ENCODE results near the gene GALNS.
A peak's percentile ranks its signal among the peaks of the same experiment; 100 is the strongest.
"Not testable (repeated sequence)": the region's sequence is repeated elsewhere in the genome, so short reads cannot be mapped to it uniquely, and the experiment has no call there.

The GALNS gene

DNA sequence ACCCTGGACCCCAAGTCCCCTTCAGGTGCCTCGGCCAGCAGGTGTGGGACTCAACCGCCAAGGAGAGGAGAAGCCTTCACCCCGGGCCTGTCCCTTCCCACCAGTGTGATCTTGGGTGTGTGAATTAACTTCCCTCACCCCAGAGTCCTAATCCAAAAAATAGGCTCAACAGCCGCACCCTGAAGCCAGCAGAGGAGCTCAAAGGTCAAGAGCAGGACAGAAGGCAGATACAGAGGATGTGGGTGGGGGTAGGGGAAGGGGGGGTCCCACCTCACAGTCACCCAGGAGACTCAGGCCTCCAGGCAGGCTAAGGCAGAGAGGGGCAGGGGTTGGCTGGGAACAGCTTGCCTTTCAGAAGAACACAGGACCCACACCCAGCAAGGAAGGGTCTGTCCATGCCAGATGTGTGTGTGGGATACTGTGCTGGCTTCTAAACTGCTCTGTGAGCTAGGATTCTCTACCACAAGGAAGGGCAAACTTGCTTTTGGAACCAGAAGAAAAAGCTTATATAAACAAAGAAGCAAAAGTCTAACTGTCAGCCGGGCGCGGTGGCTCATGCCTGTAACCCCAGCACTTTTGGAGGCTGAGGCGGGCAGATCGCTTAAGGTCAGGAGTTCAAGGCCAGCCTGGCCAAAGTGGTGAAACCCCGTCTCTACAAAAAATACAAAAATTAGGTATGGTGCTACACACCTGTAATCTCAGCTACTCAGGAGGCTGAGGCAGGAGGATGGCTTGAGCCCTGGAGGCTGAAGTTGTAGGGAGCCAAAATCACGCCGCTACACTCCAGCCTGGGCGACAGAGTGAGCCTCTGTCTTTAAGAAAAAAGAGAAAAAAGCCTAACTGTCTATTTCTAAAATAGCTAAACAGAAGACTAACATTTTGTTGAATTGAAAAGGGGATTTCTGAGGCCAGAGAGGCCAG, 76.3 kb downstream of the GALNS start:
- DNase-seq, result no peak

DNA sequence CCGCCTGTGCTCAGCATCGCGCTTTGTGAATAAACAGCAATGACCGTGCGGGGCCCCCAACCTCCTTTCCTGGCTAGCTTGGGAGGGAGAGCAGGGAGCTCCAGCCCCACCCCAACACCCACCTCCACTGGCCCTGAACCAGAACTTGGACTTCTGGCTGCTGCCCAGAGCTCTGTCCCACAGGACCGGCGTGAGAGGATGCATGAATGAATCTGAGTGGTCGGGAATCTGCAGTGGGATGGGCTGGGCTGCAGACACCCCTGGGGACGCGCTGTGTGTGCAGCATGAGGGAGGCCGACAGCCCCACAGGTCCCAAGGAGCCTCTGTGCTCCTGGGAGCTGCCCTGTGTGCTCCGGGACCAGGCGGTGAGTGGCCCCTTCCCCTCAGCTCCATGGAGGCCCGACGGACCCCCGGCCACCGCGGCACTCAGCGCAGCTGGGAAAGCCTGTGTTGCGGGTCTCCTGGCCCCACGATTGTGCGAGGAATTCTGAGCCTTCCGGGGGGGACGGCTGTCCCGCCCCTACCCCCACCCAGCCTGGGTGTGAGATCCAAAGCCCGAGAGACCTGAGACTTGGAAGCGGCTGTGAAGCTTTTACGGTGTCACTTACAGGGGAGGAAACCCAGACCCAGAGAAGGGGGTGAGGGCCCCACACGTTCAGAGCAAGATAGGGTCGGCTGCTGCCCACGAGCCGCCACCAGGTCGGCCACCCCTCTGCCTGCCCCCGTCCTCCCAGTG, 77.2 kb downstream of the GALNS start:
- no peak for DNase-seq

DNA sequence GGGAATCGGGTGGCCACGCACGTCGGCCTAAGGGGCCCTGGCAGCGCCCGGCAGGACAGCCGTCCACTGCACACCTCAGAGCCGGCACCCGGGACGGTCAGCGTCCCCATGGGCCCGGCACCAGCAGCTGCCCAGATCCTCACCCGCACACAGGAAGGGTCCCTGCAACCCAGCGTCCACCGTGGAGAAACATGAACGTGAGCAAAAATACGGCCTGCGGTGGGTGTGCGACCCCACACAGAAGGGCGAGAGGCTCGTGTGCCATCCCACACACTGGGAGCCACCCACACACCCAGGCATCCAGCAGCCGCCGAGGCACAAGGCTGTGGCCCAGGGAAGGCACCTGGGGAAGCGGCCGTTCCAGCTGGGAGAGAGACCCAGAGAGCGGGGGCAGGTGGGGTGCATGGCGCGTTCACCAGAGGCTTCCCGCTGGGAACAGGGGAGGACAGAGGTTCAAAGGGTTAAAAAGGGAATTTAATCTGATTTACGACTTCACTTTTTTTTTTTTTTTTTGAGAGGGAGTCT, 78.1 kb downstream of the GALNS start:
- DNase-seq, result no peak

DNA sequence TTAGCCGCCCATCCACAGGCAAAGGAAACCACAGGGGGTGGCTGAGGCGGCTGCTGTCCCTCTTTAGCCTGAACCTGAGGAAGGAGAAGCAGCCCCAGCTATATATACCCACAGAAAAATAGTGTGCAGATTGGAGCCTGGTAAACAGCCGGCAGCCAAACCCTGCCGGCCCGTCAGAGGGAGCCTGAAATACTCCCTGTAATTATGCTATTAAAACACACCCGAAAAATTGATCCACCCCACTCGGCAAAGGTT, 78.5 kb downstream of the GALNS start:
- DNase-seq, result no peak

DNA sequence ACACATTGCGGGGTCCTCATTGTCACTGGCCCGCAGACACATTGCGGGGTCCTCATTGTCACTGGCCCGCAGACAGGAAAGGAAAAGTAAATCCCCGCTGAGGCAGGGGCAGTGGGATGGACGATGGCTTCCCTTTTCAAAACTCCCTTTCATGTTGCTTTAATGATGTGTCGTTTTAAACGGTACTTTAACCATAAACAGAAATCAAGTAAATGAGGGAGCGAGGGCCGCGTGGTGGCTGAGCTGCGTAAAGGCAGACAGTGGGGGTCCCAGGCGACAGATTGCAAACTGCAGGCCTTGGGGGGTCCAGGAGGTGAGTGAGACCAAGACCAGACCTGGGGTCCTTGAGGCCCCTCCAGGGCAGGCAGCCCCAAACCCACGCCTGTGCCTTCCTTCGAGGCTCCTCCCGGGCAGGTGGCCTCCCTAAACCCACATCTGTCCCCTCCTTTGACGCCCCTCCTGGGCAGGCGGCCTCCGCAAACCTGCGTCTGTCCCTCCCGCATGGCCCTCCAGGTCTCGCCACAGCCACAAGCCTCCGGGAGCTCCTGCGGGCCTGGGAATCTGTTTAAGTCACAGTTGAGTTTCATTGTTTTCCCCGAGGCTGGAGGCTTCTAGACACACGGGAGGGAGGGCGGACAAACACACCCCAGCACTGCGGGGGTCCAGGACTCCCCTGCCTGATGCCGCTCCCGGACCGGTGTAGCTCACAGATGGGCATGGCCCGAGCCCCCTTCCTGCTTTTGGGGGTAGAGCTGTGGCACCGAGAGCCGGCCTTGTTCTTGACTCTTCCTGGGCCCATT, 79.1 kb downstream of the GALNS start:
- DNase-seq, result no peak

DNA sequence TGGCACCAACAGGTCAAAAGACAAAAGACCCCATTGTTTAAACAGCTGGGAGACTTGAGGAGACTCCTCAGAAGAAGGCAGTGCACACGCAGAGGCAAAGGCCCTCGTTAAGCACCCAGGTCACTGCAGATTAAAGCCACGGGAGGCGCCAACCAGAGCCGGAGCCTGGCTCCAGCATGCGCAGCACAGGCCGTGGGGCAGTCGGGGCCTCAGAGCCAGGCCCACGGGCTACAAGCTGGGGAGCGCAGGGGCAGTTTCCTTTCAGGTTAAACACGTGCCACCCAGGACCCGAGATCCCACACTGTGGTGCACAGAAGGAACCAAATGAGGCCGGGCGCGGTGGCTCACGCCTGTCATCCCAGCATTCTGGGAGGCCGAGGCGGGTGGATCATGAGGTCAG, 80.9 kb downstream of the GALNS start:
- DNase-seq, result no peak

DNA sequence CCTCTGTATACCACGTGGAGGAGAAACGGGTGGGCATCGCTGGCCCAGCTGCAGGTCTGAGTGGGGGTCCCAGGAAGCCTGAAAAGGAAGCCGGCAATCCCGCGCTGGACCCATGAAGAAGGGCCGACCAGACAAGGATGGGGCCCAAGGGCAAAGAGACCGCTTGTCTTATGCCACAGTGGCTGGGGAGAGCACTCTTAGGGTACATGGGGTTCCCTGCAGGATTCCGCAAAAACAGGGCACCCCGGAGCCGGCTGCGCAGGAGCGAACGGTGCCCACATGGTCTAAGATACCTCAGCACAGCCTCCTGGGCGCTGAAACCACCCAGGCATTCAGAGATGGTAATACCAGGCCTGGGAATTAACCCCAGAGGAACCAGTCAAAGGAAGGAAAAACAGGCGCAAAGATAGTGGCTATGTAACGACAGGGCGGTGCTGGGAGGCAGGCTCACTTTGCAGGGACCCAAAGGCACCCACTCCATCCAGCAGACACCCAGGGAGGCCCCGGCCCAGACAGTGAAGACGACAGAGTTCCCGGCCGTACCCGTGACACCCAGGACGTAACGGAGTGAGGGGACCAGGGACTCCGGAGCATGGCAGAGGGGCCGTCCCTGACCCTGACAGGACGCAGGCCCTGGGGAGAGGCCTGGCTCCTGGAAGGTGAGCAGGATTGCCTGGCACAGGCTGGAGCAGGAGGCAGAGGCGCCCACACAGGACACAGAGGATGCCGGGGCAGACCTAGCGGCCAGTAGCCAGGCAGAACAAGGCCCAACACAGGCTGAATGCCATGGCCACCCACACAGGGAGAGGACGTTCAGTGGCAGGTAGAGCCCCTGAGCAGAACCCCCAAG, 82.0 kb downstream of the GALNS start:
- DNase-seq, result no peak

DNA sequence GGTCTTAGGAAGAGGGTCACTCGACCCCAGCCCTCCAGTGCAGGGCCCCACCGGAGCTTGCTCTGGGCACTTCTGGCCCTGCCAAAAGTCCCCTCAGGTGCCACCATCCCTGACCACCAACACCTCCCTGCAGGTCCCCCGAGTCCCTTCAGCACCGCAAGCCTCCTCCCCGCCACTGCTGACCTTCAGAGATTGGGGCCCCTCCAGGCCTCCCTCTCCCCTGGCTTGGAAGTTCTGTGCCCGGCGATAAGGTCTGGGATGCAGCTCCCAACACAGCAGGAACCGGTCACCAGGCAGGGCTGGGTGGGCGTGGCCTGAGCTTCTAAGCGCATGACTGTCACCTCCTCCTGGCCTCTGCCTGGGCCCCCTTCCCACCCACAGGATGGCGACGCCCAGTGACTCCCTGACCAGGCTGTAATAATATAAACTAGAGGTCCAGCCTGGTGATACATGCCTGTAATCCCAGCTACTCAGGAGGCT, 82.9 kb downstream of the GALNS start:
- no peak for DNase-seq

DNA sequence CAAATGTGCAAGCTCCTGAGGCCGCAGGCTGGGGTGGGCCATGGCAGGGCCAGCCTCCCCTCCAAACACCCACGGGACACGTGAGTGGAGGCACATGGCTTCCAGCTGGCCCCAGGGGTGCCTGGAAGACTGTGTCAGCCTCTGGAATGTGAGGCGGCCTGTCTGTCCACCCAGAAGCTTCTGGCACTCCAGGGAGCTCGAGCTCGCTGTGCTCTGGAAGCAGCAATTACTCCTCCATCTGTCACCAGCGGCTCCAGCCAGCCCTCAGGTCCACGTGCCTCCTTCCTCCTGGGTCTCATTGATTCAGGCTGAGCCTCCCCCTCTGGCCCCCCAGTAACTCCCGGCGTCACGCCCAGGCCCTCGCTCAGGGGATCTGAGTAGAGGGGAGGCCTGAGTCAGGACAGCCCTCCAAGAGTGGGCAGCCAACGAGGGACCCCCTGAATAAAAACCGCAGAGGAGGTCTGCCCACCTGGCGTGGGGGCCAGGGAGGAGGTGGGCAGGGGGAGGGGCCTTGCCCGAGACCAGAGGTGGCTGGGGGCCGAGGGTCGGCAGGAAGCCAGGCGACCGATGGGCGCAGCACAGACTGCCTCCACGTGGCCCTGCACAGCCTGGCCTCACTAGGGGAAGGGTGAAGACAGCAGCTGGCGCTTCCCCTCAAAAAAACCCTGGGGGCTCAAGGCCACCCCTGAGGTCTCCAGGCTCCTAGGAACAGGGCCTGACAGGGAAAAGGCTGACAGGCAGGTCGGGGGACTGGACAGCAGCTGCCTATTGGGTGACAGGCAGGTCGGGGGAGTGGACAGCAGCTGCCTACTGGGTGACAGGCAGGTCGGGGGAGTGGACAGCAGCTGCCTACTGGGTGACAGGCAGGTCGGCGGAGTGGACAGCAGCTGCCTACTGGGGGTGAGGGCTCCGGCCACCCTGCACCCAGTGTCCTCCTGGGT, 83.6 kb downstream of the GALNS start:
- DNase-seq, result peak; percentile 86

DNA sequence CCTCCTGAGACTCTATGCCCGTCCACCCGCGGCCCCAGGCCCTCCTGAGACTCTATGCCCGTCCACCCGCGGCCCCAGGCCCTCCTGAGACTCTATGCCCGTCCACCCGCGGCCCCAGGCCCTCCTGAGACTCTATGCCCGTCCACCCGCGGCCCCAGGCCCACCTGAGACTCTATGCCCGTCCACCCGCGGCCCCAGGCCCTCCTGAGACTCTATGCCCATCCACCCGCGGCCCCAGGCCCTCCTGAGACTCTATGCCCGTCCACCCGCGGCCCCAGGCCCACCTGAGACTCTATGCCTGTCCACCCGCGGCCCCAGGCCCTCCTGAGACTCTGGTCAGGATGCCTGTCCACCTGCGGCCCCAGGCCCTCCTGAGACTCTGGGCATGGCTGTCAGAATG, 85.0 kb downstream of the GALNS start:
- not testable (repeated sequence) for DNase-seq

DNA sequence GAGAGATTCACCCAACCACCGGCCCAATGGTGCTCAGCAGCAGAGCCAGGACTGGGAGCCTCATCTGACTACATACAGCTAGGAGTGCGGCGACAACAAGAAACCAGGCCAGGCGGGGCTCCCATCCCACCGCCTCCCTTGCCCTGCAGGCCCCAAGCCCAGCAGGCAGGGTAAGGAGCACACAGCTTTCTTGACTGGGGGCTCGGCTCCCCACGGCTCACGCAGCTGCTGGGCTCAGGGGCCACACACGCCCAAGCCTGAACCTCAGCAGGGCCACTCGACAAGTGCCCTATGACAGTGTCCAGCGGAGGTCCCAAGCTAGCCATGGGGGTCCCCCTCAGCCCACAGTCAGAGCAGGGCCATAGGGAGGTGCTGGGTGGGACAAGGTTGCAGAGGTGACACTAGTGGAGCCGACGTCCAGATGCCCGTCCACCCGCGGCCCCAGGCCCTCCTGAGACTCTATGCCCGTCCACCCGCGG, 85.4 kb downstream of the GALNS start:
- no peak for DNase-seq

DNA sequence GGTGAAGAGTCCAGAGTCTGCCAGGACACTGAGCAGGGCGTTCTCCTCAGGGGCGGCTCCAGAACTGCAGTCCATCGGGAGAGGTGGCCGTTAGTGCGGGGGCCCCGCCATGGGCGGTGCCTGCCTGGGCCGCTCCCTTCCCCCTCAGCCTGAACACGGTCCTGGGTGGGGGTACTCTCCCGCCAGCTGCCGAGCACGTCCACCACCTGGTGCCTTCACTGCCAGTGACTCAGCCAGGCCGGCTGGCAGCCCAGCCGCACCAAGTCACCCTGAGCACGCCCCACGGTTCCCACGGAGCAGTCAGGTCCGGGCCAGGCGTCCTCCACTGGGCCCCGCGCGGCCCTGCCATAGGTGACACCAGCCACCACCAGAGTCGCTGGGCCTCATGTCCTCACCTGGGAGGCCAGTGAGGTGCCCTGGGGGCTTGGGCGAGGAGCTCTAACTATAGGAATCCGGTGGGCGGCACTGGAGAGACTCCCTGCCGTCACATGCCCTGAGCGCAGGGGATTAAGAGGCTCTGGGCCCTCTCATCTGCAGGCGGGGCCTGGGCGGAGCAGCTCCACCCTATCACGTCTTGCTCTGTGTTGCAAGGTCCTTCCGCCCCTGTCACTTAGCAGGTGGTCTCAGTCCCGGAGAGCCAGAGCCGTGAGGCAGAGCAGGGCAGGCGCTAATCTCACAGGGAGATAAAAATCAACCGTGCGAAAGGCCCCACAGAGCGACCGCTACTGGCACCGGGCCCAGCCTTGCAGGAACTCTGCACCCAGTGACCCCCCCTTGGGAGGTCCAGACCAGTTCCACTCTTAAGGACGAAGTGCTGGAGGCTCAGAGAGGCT, 86.1 kb downstream of the GALNS start:
- peak; percentile 76 for DNase-seq

DNA sequence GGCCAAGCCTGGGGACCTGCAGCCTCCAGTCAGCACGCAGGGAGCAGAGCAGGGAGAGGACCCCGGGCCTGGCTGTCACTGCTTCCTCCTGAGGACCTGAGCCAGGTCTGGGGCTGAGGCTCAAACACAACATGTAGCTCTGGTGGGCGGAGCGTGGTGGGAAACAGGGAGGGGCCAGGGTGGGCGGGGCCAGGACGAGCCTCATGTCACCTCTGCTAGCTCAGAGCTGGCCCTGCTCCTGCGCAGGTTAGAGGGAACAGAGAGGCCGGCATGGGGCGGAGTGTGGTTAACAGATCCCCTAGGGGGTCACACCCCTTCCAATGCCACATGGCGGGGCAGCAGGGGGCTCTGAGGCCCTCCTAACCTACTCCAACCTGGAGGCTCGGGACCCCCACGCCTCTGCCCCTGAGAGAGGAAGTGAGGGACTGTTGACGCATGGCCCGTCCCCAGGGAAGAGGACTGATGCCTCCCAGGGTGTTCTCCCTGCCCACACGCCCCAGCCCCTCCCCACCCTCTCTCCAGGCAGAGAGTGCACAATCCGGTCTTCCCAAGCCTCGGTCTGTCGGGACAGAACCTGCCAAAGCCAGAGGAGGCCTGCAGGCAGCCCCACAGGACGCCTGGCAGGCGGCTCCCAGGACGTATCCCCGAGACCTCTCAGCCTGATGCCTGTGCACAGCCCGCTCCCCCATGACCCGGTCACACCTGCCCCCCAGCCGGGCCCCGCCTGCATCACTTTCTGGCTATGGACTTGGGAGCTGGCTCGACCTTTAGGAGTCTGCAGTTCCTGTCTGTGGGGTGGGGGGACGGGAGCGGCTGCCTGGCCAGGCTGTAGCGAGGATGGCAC, 86.9 kb downstream of the GALNS start:
- DNase-seq, result peak; percentile 66

DNA sequence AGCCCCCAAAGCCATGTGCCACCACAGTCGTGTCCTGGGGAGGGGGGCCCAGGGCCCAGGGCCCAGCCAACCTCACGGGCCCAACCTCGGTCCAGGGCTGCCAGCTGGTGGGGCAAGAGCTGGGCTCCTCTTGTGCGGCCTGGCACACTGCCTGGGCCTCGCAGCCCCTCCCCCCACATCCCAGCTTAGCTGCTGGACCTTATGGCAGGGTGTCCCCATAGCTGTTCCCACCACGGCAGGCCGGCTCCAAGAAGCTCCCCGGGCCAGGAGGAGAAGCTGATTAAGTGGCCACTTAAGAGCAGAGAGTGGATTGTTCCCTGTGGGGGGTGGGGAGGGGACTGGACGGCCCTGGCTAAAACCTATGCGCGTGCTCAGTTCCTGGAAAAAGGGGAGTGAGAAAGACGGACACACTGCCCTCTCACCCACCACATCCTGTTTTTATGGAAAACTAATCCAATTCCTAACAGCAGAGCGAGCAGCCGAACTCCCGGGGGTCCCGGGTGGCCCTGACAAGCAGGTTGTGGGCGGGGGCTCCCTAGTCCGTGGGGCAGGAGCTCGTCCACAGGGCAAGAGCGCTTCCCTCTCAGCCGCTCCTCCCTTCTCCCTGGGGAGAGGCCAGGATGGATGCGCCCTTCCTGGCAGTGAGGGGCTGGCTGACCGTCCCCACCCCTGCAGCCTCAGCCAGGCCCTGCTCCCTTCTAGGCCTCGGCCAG, 88.5 kb downstream of the GALNS start:
- no peak for DNase-seq

DNA sequence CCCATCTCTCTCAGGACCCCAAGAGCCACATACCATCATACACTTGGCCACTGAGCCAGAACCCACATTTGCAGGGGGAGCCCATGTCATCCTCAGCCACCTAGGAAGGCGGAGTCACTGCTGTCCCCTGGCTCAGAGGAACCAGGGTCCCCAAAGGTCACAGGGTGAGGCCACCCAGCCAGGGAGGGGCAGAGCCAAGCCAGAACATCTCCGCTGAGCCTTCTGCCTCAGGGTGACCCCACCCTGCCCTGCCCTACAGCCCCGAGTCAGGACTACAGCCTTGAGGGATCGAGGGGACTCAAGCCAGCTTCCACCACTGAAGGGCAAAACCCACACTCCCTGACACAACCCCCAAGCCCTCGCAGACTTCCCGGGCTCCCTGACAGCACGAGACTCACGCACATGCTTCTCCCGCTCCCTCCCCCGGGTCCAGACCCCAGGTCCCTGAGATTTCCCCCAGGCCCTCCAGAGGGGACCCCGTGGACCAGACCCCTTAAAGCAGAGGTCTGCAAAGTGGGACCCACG, 89.1 kb downstream of the GALNS start:
- DNase-seq, result no peak

DNA sequence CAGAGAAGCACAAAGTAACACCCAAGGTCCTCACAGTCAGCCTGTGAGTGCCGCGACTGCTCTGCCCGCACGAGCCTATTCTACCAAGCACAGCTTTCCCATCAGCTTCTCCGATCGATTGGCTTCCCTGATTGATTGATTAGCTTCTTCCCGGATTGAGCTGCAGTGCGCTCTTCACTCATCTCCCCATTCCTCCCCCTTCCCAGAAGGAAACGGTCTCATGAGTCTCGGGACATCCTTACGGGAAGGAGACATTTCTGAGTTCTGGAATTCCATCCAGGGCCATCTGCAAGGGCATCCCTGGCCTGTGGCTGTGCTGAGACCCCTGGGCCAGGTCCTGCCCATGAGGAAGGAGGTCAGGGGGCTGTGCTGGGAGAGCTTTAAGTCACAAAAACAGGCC, 89.8 kb downstream of the GALNS start:
- DNase-seq, result no peak

DNA sequence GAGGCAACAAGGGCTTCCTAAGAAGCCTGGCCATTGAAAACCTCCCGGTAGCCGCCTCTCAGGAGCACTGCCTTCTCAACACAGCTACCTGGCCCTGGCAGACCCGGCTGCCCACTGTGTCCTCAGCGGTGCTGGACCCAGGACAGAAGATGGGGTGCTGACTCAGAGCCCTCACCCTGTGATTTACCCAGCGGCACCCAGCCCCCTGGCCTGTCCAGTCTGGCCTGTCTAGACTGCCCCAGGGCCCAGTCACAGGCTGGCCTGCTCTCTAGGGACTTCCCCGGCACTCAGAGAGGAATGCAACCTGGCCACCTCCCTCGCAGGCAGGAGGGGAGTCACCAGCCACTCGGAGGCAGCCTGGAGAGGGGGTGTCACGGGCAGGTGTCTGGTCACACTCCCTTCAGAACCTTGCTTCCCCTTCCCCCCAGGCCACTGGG, 91.8 kb downstream of the GALNS start:
- DNase-seq, result no peak

DNA sequence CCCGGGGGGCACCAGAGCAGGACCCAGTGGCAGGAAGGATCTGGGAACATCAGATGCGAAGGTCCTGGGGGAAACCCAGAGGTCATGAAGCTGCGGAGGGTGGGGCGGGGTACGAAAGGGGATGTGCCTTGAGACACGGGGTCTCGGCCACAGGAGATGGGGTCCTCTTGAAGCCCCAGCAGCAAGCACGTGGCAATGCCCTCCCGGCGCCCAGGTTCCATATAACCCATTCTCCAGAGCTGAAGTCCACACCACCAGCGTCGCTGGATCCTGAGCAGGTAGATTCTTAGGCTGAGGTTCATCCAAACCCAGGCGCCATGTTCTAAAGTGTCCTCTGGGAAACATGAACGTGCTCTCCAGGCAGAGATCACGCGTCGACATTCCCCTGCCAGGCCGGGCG, 92.7 kb downstream of the GALNS start:
- DNase-seq, result no peak

All from NCI-H2171 treated with DMSO at 0.1 percent for 48 hours (cell line).